Upper lobe of right lung (tissue), 1 donor: ENCODE results near the gene ALKBH7. TPM values are rescaled to one million over a fixed set of nuclear protein-coding genes. Genes with fewer than 3 reads are reported as not detected.

Experiments used
- ATAC-seq: fragments of 200-7000 bp; cut with Tn5 transposase; one replicate; pipeline ENCODE4 v1.9.1; 2020; ENCODE audit warnings: mild to moderate bottlenecking, moderate library complexity
- DNase-seq: peaks from one replicate; pipeline ENCODE4 v3.0.0-alpha.2; 2020
- H3K27ac ChIP-seq: fragments of 200-600 bp; one replicate; pipeline ENCODE4 v1.8.0; 2022
- H3K27me3 ChIP-seq: fragments of 200-600 bp; one replicate; pipeline ENCODE4 v1.8.0; 2022; ENCODE audit warnings: mild to moderate bottlenecking
- H3K36me3 ChIP-seq: fragments of 200-600 bp; one replicate; pipeline ENCODE4 v1.8.0; 2022
- H3K4me1 ChIP-seq: fragments of 200-600 bp; one replicate; pipeline ENCODE4 v1.8.0; 2022
- H3K4me3 ChIP-seq: fragments of 200-600 bp; one replicate; pipeline ENCODE4 v1.8.0; 2022; ENCODE audit warnings: mild to moderate bottlenecking
- H3K9me3 ChIP-seq: fragments of 200-600 bp; one replicate; pipeline ENCODE4 v1.8.0; 2022
- CTCF ChIP-seq: fragments of 200-600 bp; IDR thresholded peaks from one replicate; pipeline ENCODE4 v1.8.0; 2022; ENCODE audit warnings: antibody characterized with exemption
- intact Hi-C: fragments of 100-400 bp; cut with DNase I; formaldehyde crosslinking; loops from one replicate; pipeline ENCODE4 v1.11.0; 2022
- total RNA-seq: library from RNA; stranded (reverse); fragmentation: NEBNext Ultra II Directional; extraction: Animal tissue kit (Norgen Biotek cat#: 25700); gene quantifications from one replicate; pipeline ENCODE4 v1.2.1, GENCODE V29; 2021
- donor health status: DM: no; HTN: yes; CAD: no; lungs with severe emphysema.

Gene ALKBH7
- total RNA-seq, 1 donor from 2014 or later = 57.2 TPM

GRCh38 chr19:6378486-6378885, 5.9 kb downstream of the ALKBH7 start:
- Histone ChIP-seq H3K27ac (no peak overlapping the region), H3K36me3 (peaks cover 40% of the 10 kb centered on the region)

GRCh38 chr19:6379744-6380143, 7.2 kb downstream of the ALKBH7 start:
- H3K27me3 ChIP-seq = no peaks in the 10 kb centered on the region
- DNase-seq (no peak), ATAC-seq (no peak)
- H3K4me1 ChIP-seq = no peaks in the 10 kb centered on the region
- peaks cover 53% of the 10 kb centered on the region for H3K36me3 ChIP-seq
- no peak overlapping the region for H3K4me3 ChIP-seq
- no peak for TF ChIP-seq CTCF
- H3K9me3 ChIP-seq = no peaks in the 10 kb centered on the region
- intact Hi-C loops = no loop called here
- no peak overlapping the region for H3K27ac ChIP-seq

More at GRCh38 chr19:6378486-6378885, 5.9 kb downstream of the ALKBH7 start:
- Histone ChIP-seq H3K27me3 (no peaks in the 10 kb centered on the region), H3K9me3 (no peaks in the 10 kb centered on the region), H3K4me1 (no peaks in the 10 kb centered on the region), H3K4me3 (no peak overlapping the region)
- ATAC-seq (no peak), DNase-seq (no peak)
- intact Hi-C loops = no loop called here
- TF ChIP-seq CTCF = no peak

GRCh38 chr19:6381030-6381750, 8.6 kb downstream of the ALKBH7 start:
- intact Hi-C loops = no loop called here
- no peak for TF ChIP-seq CTCF
- H3K9me3 ChIP-seq = no peaks in the 10 kb centered on the region
- peaks cover 66% of the 10 kb centered on the region for H3K36me3 ChIP-seq
- no peak for ATAC-seq
- H3K27ac ChIP-seq = no peak overlapping the region
- H3K27me3 ChIP-seq = no peaks in the 10 kb centered on the region
- H3K4me3 ChIP-seq = no peak overlapping the region
- DNase-seq = no peak
- no peaks in the 10 kb centered on the region for H3K4me1 ChIP-seq

GRCh38 chr19:6383188-6383587, 10.6 kb downstream of the ALKBH7 start:
- Histone ChIP-seq H3K4me1 (no peaks in the 10 kb centered on the region), H3K27ac (no peak overlapping the region), H3K9me3 (no peaks in the 10 kb centered on the region), H3K27me3 (no peaks in the 10 kb centered on the region), H3K4me3 (no peak overlapping the region), H3K36me3 (peaks cover 82% of the 10 kb centered on the region)
- no peak for DNase-seq
- intact Hi-C loops = no loop called here
- TF ChIP-seq CTCF = no peak
- ATAC-seq = no peak

- Histone ChIP-seq H3K36me3 (peaks cover 94% of the 10 kb centered on the region), H3K4me1 (no peaks in the 10 kb centered on the region), H3K27ac (no peak overlapping the region), H3K4me3 (no peak overlapping the region), H3K27me3 (no peaks in the 10 kb centered on the region), H3K9me3 (no peaks in the 10 kb centered on the region)
- no peak for ATAC-seq
- intact Hi-C loops = no loop called here
- no peak for TF ChIP-seq CTCF
- DNase-seq = no peak
Observed at GRCh38 chr19:6384381-6384780, 11.8 kb downstream of the ALKBH7 start.
